CD4-positive, alpha-beta T cell (primary cell): ENCODE data around the gene SNX30. TPM values are rescaled to one million over a fixed set of nuclear protein-coding genes. Genes with fewer than 3 reads are reported as not detected.

ENCODE experiments used
- ATAC-seq: fragments of 200-7000 bp; cut with Tn5 transposase; one replicate; pipeline ENCODE4 v1.10.0; 2022; ENCODE audit warnings: mild to moderate bottlenecking; ENCODE audit not compliant: poor library complexity
- CTCF ChIA-PET: fragments of 350-600 bp; sonication (Branson Sonifier 250); formaldehyde crosslinking; loops from one replicate; lab custom pipeline; 2021; ENCODE audit warnings: antibody characterized with exemption, inconsistent platforms; lab: Charles Lee
- POLR2A ChIA-PET: fragments of 350-600 bp; sonication (Branson Sonifier 250); formaldehyde crosslinking; loops from one replicate; lab custom pipeline; 2021; ENCODE audit warnings: antibody characterized with exemption, inconsistent platforms; lab: Charles Lee
- DNase-seq, 14 experiments: peaks; one replicate each; pipeline ENCODE4 v3.0.0-alpha.2; 2013 to 2020; ENCODE audit warnings: mixed read lengths in 2 of 14
- H3K27ac ChIP-seq, 2 donors: one replicate each; pipeline versions ENCODE4 v1.5.1 to v1.7.0; 2013; ENCODE audit warnings: low read length in 2 of 2, low read depth in 1 of 2, mild to moderate bottlenecking in 1 of 2
- H3K27me3 ChIP-seq, 2 experiments: 1 replicate in 1 of 2; 2 replicates in 1 of 2; pipeline versions ENCODE4 v1.6.1 to v1.7.0; 2013; ENCODE audit warnings: low read length in 2 of 2, control low read depth in 1 of 2, mild to moderate bottlenecking in 1 of 2, moderate library complexity in 1 of 2; ENCODE audit not compliant: insufficient read depth in 2 of 2, control insufficient read depth in 1 of 2
- H3K36me3 ChIP-seq: one replicate; pipeline ENCODE4 v1.6.1; 2013; ENCODE audit warnings: low read length, control low read depth; ENCODE audit not compliant: insufficient read depth
- H3K4me1 ChIP-seq: one replicate; pipeline ENCODE4 v1.6.1; 2013; ENCODE audit warnings: low read length, control low read depth; ENCODE audit not compliant: insufficient read depth
- H3K4me3 ChIP-seq: one replicate; pipeline ENCODE4 v1.5.1; 2013; ENCODE audit warnings: mild to moderate bottlenecking, low read length, moderate library complexity
- H3K9me3 ChIP-seq, 2 experiments: 1 replicate in 1 of 2; 2 replicates in 1 of 2; pipeline versions ENCODE4 v1.6.1 to v1.7.0; 2013; ENCODE audit warnings: low read length in 2 of 2, mild to moderate bottlenecking in 2 of 2, control low read depth in 1 of 2, moderate library complexity in 1 of 2; ENCODE audit not compliant: control insufficient read depth in 1 of 2, insufficient read depth in 1 of 2
- H3K27ac Mint-ChIP-seq: one replicate; pipeline ENCODE4 v1.8.0; 2020; ENCODE audit warnings: mixed read lengths
- H3K27me3 Mint-ChIP-seq: one replicate; pipeline ENCODE4 v1.8.0; 2021; ENCODE audit warnings: mixed read lengths
- H3K36me3 Mint-ChIP-seq: one replicate; pipeline ENCODE4 v1.8.0; 2021; ENCODE audit warnings: low read depth, mixed read lengths
- H3K4me1 Mint-ChIP-seq: one replicate; pipeline ENCODE4 v1.8.0; 2021; ENCODE audit warnings: low read depth, mixed read lengths
- H3K4me3 Mint-ChIP-seq: one replicate; pipeline ENCODE4 v1.8.0; 2020; ENCODE audit warnings: mild to moderate bottlenecking, mixed read lengths
- H3K9me3 Mint-ChIP-seq: one replicate; pipeline ENCODE4 v1.8.0; 2020; ENCODE audit warnings: mixed read lengths
- intact Hi-C, 2 experiments: fragments of 100-400 bp; cut with DNase I in 1 of 2; cut with micrococcal nuclease in 1 of 2; formaldehyde crosslinking; loops; one replicate each; pipeline versions ENCODE4 v1.15.1 to v1.9.0; 2023 to 2025; cut with DNase I, micrococcal nuclease
- total RNA-seq, 174 experiments: library from RNA in 2 of 174; stranded (reverse) in 2 of 174; gene quantifications; one replicate each; pipeline ENCODE4 v1.2.3 and lab custom pipeline; 2021 to 2026
- TF ChIP-seq, protein P1 (sequence below): fragments of 200-600 bp; IDR thresholded peaks from one replicate; pipeline ENCODE4 v1.8.0; 2022; ENCODE audit warnings: antibody characterized with exemption, mild to moderate bottlenecking

SNX30 gene
- total RNA-seq, 2 experiments from 2014 or later, result 5.2 to 5.8 TPM

DNA sequence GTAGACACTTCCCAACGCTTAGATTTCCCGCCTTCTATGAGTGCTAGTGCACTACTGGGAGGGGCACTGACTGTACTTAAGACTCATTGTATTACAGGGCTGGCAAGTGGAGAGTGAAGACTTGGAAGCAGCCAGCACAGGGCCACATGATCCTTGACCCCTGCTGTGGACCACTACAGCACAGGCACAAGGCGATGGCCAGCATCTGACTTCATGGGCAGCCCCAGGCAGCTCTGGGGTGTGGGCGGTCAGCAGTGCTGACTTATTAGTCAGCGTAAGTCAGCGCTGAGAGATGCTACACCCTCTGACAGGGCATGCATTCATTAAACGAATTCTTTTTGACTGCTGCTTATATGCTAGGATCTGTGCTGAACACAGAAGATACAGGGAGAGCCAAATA, 130.8 kb downstream of the SNX30 start:
- intact Hi-C loops, result no loop called here
- ChIA-PET POLR2A (no interaction called here), CTCF (no interaction called here)
- no peaks in the 10 kb centered on the region for H3K4me1 ChIP-seq
- TF ChIP-seq, protein P1, sequence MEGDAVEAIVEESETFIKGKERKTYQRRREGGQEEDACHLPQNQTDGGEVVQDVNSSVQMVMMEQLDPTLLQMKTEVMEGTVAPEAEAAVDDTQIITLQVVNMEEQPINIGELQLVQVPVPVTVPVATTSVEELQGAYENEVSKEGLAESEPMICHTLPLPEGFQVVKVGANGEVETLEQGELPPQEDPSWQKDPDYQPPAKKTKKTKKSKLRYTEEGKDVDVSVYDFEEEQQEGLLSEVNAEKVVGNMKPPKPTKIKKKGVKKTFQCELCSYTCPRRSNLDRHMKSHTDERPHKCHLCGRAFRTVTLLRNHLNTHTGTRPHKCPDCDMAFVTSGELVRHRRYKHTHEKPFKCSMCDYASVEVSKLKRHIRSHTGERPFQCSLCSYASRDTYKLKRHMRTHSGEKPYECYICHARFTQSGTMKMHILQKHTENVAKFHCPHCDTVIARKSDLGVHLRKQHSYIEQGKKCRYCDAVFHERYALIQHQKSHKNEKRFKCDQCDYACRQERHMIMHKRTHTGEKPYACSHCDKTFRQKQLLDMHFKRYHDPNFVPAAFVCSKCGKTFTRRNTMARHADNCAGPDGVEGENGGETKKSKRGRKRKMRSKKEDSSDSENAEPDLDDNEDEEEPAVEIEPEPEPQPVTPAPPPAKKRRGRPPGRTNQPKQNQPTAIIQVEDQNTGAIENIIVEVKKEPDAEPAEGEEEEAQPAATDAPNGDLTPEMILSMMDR, result no peak
- ATAC-seq, result no peak
- no peaks in the 10 kb centered on the region for H3K9me3 ChIP-seq
- H3K27ac ChIP-seq, result no peak overlapping the region
- H3K27me3 Mint-ChIP-seq, result no peaks in the 10 kb centered on the region
- H3K36me3 ChIP-seq, result no peaks in the 10 kb centered on the region
- no peaks in the 10 kb centered on the region for H3K4me1 Mint-ChIP-seq
- H3K9me3 Mint-ChIP-seq, result no peaks in the 10 kb centered on the region
- no peaks in the 10 kb centered on the region for H3K27me3 ChIP-seq
- no peak for DNase-seq
- no peak overlapping the region for H3K4me3 ChIP-seq
- peaks cover 9% of the 10 kb centered on the region for H3K36me3 Mint-ChIP-seq
- H3K27ac Mint-ChIP-seq, result no peak overlapping the region
- H3K4me3 Mint-ChIP-seq, result no peak overlapping the region

DNA sequence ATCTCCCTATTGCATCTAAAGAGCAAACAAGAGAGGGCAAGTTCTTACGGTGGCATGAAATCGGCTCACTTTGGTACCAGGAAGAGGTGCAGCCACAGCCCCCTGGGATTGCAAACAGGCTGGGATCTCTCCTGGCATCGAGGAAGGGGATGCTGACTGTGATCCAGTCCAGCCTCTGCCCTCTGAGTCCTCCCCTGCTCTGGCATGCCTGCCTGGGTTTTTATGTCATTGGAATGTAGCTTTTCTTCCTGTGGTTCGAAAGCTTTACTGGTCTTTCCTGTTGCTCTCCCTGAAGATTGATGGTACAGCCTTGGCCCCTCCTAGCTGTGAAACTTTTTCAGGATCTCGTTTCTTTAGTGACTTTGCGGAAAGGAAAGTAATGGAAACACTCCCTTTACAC, 133.5 kb downstream of the SNX30 start:
- Mint-ChIP-seq H3K4me3 (no peak overlapping the region), H3K36me3 (peaks cover 6% of the 10 kb centered on the region), H3K27me3 (peaks cover 4% of the 10 kb centered on the region), H3K4me1 (no peaks in the 10 kb centered on the region), H3K9me3 (no peaks in the 10 kb centered on the region), H3K27ac (no peak overlapping the region)
- H3K9me3 ChIP-seq, result no peaks in the 10 kb centered on the region
- ATAC-seq (no peak), DNase-seq (no peak)
- no peaks in the 10 kb centered on the region for H3K4me1 ChIP-seq
- H3K36me3 ChIP-seq, result no peaks in the 10 kb centered on the region
- TF ChIP-seq, protein P1, result no peak
- H3K27me3 ChIP-seq, result no peaks in the 10 kb centered on the region
- H3K27ac ChIP-seq, result no peak overlapping the region
- ChIA-PET POLR2A (no interaction called here), CTCF (no interaction called here)
- H3K4me3 ChIP-seq, result no peak overlapping the region
- intact Hi-C loops, result no loop called here

GRCh38 chr9:112884721-112885120, 134.2 kb downstream of the SNX30 start:
- TF ChIP-seq, protein P1, result no peak
- peaks cover 11% of the 10 kb centered on the region for H3K27me3 Mint-ChIP-seq
- intact Hi-C loops, result no loop called here
- no peak overlapping the region for H3K4me3 ChIP-seq
- H3K27me3 ChIP-seq, result peaks cover 0 to 5% of the 10 kb centered on the region in 2 experiments
- H3K36me3 ChIP-seq, result no peaks in the 10 kb centered on the region
- no peaks in the 10 kb centered on the region for H3K4me1 ChIP-seq
- ATAC-seq (no peak), DNase-seq (no peak)
- no peaks in the 10 kb centered on the region for H3K9me3 Mint-ChIP-seq
- H3K36me3 Mint-ChIP-seq, result peaks cover 6% of the 10 kb centered on the region
- no peaks in the 10 kb centered on the region for H3K9me3 ChIP-seq
- ChIA-PET CTCF (no interaction called here), POLR2A (no interaction called here)
- no peak overlapping the region for H3K27ac ChIP-seq
- H3K4me1 Mint-ChIP-seq, result no peaks in the 10 kb centered on the region
- H3K27ac Mint-ChIP-seq, result no peak overlapping the region
- no peak overlapping the region for H3K4me3 Mint-ChIP-seq
